ENCODE measurements around the gene MAD1L1. TPM values are rescaled to one million over a fixed set of nuclear protein-coding genes. Genes with fewer than 3 reads are reported as not detected.

The MAD1L1 gene
- total RNA-seq, 1 donor from 2014 or later = 57.4 TPM

DNA sequence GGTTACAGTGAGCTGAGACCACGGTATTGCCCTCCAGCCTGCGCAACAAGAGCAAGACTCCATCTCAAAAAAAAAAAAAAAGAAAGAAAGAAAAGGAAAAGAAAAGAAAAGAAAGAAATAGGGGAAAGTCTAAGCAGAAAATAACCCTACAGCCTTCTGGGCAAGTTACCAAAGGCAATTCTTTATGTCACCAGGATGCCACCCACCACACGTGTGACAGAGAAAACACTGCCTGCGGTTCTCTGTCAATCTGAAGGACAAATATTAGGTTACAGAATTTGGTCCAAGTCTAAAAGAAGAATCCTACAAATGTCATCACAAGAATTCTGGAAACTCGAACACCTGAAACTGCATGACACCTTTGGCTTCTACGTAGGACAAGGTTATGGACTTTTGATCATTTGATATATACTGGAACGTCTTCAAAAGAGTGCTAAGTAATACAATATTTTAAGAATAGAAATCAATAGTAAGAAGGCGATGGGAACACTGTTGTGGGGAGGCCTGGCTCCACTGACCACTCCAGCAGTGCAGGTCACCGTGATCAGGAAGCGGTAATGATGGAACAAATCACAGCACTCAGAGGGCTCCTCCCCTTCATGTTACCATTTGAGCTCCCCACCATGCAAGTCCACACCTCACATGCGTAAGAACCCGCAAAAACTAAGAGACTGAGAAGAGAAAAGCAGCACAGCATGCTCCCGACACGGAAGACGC is 75.8 kb downstream of the MAD1L1 start:
- FAIRE-seq = no peak
- TF ChIP-seq CTCF (IDR thresholded peaks at IDR 0.05; ENCODE audit: insufficient read depth, low read length, severe bottlenecking) = no peak
- Histone ChIP-seq H3K27me3 (ENCODE audit: control insufficient read depth, insufficient read depth, low read length) (peaks cover 2% of the 10 kb centered on the region), H3K4me3 (ENCODE audit: low read depth, low read length) (no peak overlapping the region), H3K36me3 (ENCODE audit: control insufficient read depth, insufficient read depth, low read length) (no peaks in the 10 kb centered on the region)
- DNase-seq (ENCODE audit: low read depth) = no peak

- DNase-seq (ENCODE audit: low read depth) (no peak), FAIRE-seq (no peak)
- Histone ChIP-seq H3K27me3 (ENCODE audit: control insufficient read depth, insufficient read depth, low read length) (peaks cover 2% of the 10 kb centered on the region), H3K36me3 (ENCODE audit: control insufficient read depth, insufficient read depth, low read length) (no peaks in the 10 kb centered on the region), H3K4me3 (ENCODE audit: low read depth, low read length) (no peak overlapping the region)
- TF ChIP-seq CTCF (IDR thresholded peaks at IDR 0.05; ENCODE audit: insufficient read depth, low read length, severe bottlenecking) = no peak
These were observed 77.9 kb downstream of the MAD1L1 start for GRCh38 chr7:2154831-2155230.

- Histone ChIP-seq H3K27me3 (ENCODE audit: control insufficient read depth, insufficient read depth, low read length) (peaks cover 2% of the 10 kb centered on the region), H3K4me3 (ENCODE audit: low read depth, low read length) (no peak overlapping the region), H3K36me3 (ENCODE audit: control insufficient read depth, insufficient read depth, low read length) (no peaks in the 10 kb centered on the region)
- FAIRE-seq (no peak), DNase-seq (ENCODE audit: low read depth) (no peak)
- TF ChIP-seq CTCF (IDR thresholded peaks at IDR 0.05; ENCODE audit: insufficient read depth, low read length, severe bottlenecking) = no peak
These were observed 78.6 kb downstream of the MAD1L1 start for GRCh38 chr7:2154121-2154520.

DNA sequence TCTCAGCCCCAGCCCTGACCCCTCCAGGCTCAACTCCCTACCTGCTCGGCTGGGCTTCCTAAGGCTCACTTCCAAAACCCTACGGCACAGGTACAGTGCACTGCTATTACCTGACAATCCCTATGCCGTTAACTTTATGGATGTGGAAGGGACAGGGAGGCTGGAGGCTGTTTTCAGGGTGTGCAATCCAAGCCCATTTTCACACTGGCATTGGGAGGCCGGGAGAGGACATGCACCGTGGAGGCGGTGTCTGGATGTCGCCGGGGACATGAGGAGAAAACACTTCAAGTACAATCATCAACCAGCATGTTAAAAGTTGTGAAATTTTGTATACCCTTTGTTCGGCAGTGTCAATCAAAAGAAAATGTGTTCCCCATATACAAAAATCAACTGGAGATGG is 80.1 kb downstream of the MAD1L1 start:
- FAIRE-seq = no peak
- TF ChIP-seq CTCF (IDR thresholded peaks at IDR 0.05; ENCODE audit: insufficient read depth, low read length, severe bottlenecking) = no peak
- no peaks in the 10 kb centered on the region for H3K36me3 ChIP-seq (ENCODE audit: control insufficient read depth, insufficient read depth, low read length)

GRCh38 chr7:2151801-2152612 is 80.7 kb downstream of the MAD1L1 start:
- Histone ChIP-seq H3K36me3 (ENCODE audit: control insufficient read depth, insufficient read depth, low read length) (no peaks in the 10 kb centered on the region), H3K4me3 (ENCODE audit: low read depth, low read length) (no peak overlapping the region), H3K27me3 (ENCODE audit: control insufficient read depth, insufficient read depth, low read length) (no peaks in the 10 kb centered on the region)
- no peak for TF ChIP-seq CTCF (IDR thresholded peaks at IDR 0.05; ENCODE audit: insufficient read depth, low read length, severe bottlenecking)
- DNase-seq (ENCODE audit: low read depth) = no peak
- peak; percentile 7 for FAIRE-seq

More for the DNA sequence above, 80.1 kb downstream of the MAD1L1 start:
- DNase-seq (ENCODE audit: low read depth) = no peak
- Histone ChIP-seq H3K4me3 (ENCODE audit: low read depth, low read length) (no peak overlapping the region), H3K27me3 (ENCODE audit: control insufficient read depth, insufficient read depth, low read length) (no peaks in the 10 kb centered on the region)

Measured in bronchial epithelial cell (primary cell).